ENCODE measurements around the gene PLCXD3. TPM values are rescaled to one million over a fixed set of nuclear protein-coding genes. Genes with fewer than 3 reads are reported as not detected.

The PLCXD3 gene
- total RNA-seq, 1 experiment from 2014 or later: 0.11 TPM

DNA sequence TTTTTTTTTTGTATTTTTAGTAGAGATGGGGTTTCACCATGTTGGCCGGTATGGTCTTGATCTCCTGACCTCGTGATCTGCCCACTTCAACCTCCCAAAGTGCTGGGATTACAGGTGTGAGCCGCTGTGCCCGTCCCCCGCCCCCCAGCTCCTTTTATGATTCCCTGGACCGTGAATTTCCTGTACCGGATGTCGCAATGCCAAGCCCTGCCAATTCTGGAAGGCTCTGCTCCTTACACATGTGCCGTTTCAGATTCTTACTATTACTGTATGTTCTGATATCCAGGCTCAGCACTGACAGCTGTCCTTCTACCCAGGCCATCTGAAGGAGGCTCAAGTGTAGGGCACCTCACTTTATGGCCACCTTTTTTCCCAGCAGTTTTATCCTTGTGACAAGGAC is 100.1 kb downstream of the PLCXD3 start:
- 0 out of 2 replicates have a peak, but pooled peaks cover 3% of the 10 kb centered on the region for H3K9me3 ChIP-seq (ENCODE audit: insufficient read depth, low read depth)
- H3F3A ChIP-seq (ENCODE audit: insufficient read depth, low read depth): no peaks in the 10 kb centered on the region
- H3K79me2 ChIP-seq (ENCODE audit: low read depth): no peaks in the 10 kb centered on the region
- POLR2A ChIA-PET (ENCODE audit: unreplicated experiment): no interaction called here
- H3K4me3 ChIP-seq: no peak overlapping the region
- intact Hi-C loops (cut with micrococcal nuclease; ENCODE audit: unreplicated experiment): no loop called here
- H3K27ac ChIP-seq: no peak overlapping the region
- peaks cover 13% of the 10 kb centered on the region for H3K4me1 ChIP-seq (replicated peaks; ENCODE audit: insufficient read depth)
- BruUV-seq (replicated peaks): no TSS peak
- no peaks in the 10 kb centered on the region for H3K36me3 ChIP-seq (ENCODE audit: low read depth)
- CTCF ChIA-PET: no interaction called here
- DNase-seq: no peak
- no peak overlapping the region for H2AFZ ChIP-seq
- no peaks in the 10 kb centered on the region for H3K9me2 ChIP-seq (ENCODE audit: insufficient read depth)
- no peaks in the 10 kb centered on the region for H3K27me3 ChIP-seq (ENCODE audit: insufficient read depth, low read depth)
- H4K20me1 ChIP-seq (ENCODE audit: insufficient read depth): no peaks in the 10 kb centered on the region
- H3K4me2 ChIP-seq: no peak overlapping the region
- TF ChIP-seq, protein P1, sequence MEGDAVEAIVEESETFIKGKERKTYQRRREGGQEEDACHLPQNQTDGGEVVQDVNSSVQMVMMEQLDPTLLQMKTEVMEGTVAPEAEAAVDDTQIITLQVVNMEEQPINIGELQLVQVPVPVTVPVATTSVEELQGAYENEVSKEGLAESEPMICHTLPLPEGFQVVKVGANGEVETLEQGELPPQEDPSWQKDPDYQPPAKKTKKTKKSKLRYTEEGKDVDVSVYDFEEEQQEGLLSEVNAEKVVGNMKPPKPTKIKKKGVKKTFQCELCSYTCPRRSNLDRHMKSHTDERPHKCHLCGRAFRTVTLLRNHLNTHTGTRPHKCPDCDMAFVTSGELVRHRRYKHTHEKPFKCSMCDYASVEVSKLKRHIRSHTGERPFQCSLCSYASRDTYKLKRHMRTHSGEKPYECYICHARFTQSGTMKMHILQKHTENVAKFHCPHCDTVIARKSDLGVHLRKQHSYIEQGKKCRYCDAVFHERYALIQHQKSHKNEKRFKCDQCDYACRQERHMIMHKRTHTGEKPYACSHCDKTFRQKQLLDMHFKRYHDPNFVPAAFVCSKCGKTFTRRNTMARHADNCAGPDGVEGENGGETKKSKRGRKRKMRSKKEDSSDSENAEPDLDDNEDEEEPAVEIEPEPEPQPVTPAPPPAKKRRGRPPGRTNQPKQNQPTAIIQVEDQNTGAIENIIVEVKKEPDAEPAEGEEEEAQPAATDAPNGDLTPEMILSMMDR (conservative IDR thresholded peaks at IDR 0.05): no peak
- no peak for TF ChIP-seq EZH2 (IDR thresholded peaks at IDR 0.05; ENCODE audit: low read depth)

DNA sequence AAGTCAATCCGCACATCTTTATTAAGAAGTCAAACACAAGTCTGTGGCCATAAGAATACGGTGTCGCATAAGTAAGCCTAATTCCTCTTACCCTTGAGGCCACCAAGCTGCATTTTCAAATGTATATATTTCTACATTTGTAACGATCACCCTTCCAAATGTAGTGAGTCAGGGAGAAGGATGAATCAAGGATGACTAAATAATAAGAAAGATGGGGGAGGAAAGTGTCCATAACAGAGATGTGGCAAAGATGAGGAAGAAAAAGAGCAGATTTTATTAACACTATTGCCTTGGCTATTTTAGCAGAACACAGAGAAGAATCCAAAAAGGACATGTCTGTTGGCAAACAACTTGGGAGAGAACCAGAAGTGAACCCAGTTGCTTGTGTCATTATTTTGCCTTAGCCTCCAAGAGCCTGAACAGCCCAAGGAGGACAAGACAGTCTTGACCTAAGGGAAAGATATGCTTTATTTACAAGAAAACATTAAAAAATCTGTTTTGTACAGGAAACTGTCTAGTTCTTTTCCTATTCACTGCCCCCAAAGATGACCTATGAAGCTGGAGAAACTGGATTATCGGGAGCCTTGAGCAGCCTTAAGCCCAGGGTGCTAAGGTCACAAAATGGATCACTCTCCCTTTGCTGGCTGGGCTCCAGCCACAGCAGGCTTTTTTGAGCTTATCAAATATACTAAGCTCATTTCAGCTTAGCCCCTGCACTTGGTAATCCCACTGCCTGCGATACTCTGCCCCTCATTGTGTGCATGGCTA is 101.5 kb downstream of the PLCXD3 start:
- POLR2A ChIA-PET (ENCODE audit: unreplicated experiment): no interaction called here
- Histone ChIP-seq H3K36me3 (ENCODE audit: low read depth) (no peaks in the 10 kb centered on the region), H3K4me3 (no peak overlapping the region), H3K9me3 (ENCODE audit: insufficient read depth, low read depth) (no peaks in the 10 kb centered on the region), H3K4me1 (replicated peaks; ENCODE audit: insufficient read depth) (no peaks in the 10 kb centered on the region; the same call in 1 of the 2 replicates), H3K27ac (no peak overlapping the region), H3K27me3 (ENCODE audit: insufficient read depth, low read depth) (no peaks in the 10 kb centered on the region), H3F3A (ENCODE audit: insufficient read depth, low read depth) (no peaks in the 10 kb centered on the region), H2AFZ (no peak overlapping the region), H3K79me2 (ENCODE audit: low read depth) (no peaks in the 10 kb centered on the region), H3K4me2 (no peak overlapping the region), H4K20me1 (ENCODE audit: insufficient read depth) (no peaks in the 10 kb centered on the region), H3K9me2 (ENCODE audit: insufficient read depth) (no peaks in the 10 kb centered on the region)
- CTCF ChIA-PET: no interaction called here
- BruUV-seq (replicated peaks): no TSS peak
- intact Hi-C loops (cut with micrococcal nuclease; ENCODE audit: unreplicated experiment): no loop called here
- DNase-seq: no peak
- TF ChIP-seq EZH2 (IDR thresholded peaks at IDR 0.05; ENCODE audit: low read depth): no peak
- TF ChIP-seq, protein P1 (conservative IDR thresholded peaks at IDR 0.05): no peak

DNA sequence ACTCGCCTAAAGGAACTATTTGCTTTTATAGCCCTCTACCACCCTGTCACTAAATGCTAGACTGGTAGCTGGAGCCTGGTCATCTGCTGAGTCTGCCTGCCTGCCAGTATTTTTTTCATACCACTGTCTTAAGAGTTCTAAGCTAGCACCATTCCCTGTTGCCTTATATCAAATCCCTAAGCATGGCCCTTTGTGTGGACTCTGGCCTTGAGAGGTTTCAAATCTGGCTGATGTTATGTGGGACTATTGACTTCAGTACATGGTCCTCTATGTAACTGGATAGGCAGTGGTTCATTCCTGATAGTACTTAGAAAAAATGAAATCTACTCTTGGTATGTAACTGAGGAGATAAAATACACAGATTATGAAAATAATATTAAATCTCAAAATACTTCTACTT is 103.5 kb downstream of the PLCXD3 start:
- Histone ChIP-seq H4K20me1 (ENCODE audit: insufficient read depth) (no peaks in the 10 kb centered on the region), H3F3A (ENCODE audit: insufficient read depth, low read depth) (no peaks in the 10 kb centered on the region), H2AFZ (no peak overlapping the region), H3K4me3 (no peak overlapping the region), H3K4me2 (no peak overlapping the region), H3K9me3 (ENCODE audit: insufficient read depth, low read depth) (no peaks in the 10 kb centered on the region), H3K4me1 (replicated peaks; ENCODE audit: insufficient read depth) (no peaks in the 10 kb centered on the region), H3K36me3 (ENCODE audit: low read depth) (no peaks in the 10 kb centered on the region), H3K27me3 (ENCODE audit: insufficient read depth, low read depth) (no peaks in the 10 kb centered on the region), H3K79me2 (ENCODE audit: low read depth) (no peaks in the 10 kb centered on the region), H3K27ac (no peak overlapping the region), H3K9me2 (ENCODE audit: insufficient read depth) (no peaks in the 10 kb centered on the region)
- CTCF ChIA-PET: no interaction called here
- POLR2A ChIA-PET (ENCODE audit: unreplicated experiment): no interaction called here
- no peak for DNase-seq
- TF ChIP-seq, protein P1 (conservative IDR thresholded peaks at IDR 0.05): no peak
- TF ChIP-seq EZH2 (IDR thresholded peaks at IDR 0.05; ENCODE audit: low read depth): no peak
- intact Hi-C loops (cut with micrococcal nuclease; ENCODE audit: unreplicated experiment): no loop called here
- no TSS peak for BruUV-seq (replicated peaks)

Measured in PC-9 (cell line).